NOMO-1 (cell line): ENCODE measurements around the gene SRRT.
"Not testable (repeated sequence)": the region's sequence is repeated elsewhere in the genome, so short reads cannot be mapped to it uniquely, and the experiment has no call there.

Experiments used
- DNase-seq, 2 experiments: peaks; one replicate each; lab custom pipeline; 2025; ENCODE audit not compliant: unreplicated experiment in 2 of 2; lab: John Stamatoyannopoulos, UW

SRRT gene

GRCh38 chr7:100893318-100893895 is 18.5 kb downstream of the SRRT start:
- DNase-seq: no peak

- DNase-seq: no peak
Measured at GRCh38 chr7:100893910-100894721, 19.2 kb downstream of the SRRT start.

GRCh38 chr7:100894860-100895700 is 20.2 kb downstream of the SRRT start:
- peak in 1 of 2 experiments; percentile 21 for DNase-seq

- DNase-seq: no peak
Measured at GRCh38 chr7:100895701-100895955, 20.7 kb downstream of the SRRT start, which contains the start of gene ACHE. TSS of gene ACHE (minus strand) at chr7:100895888. CDS start at chr7:100894232, 1,656 bp downstream.

GRCh38 chr7:100895956-100896731 is 21.2 kb downstream of the SRRT start:
- DNase-seq: peak; percentile 39 to 43

- peak in 1 of 2 experiments; percentile 28 for DNase-seq
Measured at GRCh38 chr7:100896732-100897608, 22.1 kb downstream of the SRRT start.

- no peak for DNase-seq
Measured at GRCh38 chr7:100897772-100898454, 23.0 kb downstream of the SRRT start.

- DNase-seq: no peak
Measured at GRCh38 chr7:100899432-100899831, 24.5 kb downstream of the SRRT start.

- DNase-seq: no peak
Measured at GRCh38 chr7:100900978-100901377, 26.1 kb downstream of the SRRT start.

GRCh38 chr7:100901921-100902332 is 27.0 kb downstream of the SRRT start:
- DNase-seq: no peak

GRCh38 chr7:100902638-100903037 is 27.7 kb downstream of the SRRT start:
- DNase-seq: no peak

GRCh38 chr7:100908512-100908911 is 33.6 kb downstream of the SRRT start:
- DNase-seq: no peak

- DNase-seq: peak; percentile 74 to 90
Measured at GRCh38 chr7:100910443-100910842, 35.5 kb downstream of the SRRT start.

GRCh38 chr7:100911484-100911883 is 36.6 kb downstream of the SRRT start:
- DNase-seq: no peak

- DNase-seq: no peak
Measured at GRCh38 chr7:100914208-100914878, 39.4 kb downstream of the SRRT start.

- DNase-seq: no peak
Measured at GRCh38 chr7:100914879-100915447, 40.1 kb downstream of the SRRT start.

- not testable (repeated sequence) for DNase-seq
Measured at GRCh38 chr7:100919335-100919734, 44.4 kb downstream of the SRRT start.

- DNase-seq: not testable (repeated sequence)
Measured at GRCh38 chr7:100919779-100920437, 45.0 kb downstream of the SRRT start.
